ENCODE data around the gene USH2A.

USH2A gene

DNA sequence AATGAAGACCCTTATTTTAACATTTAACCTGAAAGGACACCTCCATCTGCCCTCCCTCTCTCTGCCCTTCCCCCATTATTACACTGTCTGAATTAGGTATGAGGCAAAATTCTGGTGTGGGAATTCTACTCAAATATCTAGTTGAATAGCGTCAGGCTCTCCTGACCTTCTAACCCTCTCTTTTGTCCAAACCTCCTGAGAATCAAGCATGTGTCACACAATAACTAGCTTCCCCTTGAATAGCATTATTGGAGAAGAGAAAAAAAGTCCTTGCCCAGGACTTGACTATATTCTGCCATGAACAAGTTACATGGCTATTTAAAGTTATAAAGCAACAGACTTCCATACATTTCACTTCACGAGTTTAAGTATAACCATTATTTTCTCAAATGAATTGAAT is 35.5 kb downstream of the USH2A start:
- ChIA-PET CTCF (no interaction called here), POLR2A (no interaction called here)
- Histone ChIP-seq H3K9me3 (ENCODE audit: control insufficient read depth, insufficient read depth, low read depth, low read length) (no peaks in the 10 kb centered on the region), H3K4me3 (ENCODE audit: low read depth, low read length) (no peak overlapping the region), H3K36me3 (ENCODE audit: control insufficient read depth in 2 of 2, insufficient read depth in 1 of 2, low read length in 2 of 2) (no peaks in the 10 kb centered on the region), H3K4me1 (ENCODE audit: control insufficient read depth, insufficient read depth, low read length) (no peaks in the 10 kb centered on the region), H3K27ac (ENCODE audit: extremely low read depth, low read depth, low read length) (no peak overlapping the region)
- TF ChIP-seq ZNF138 (tag by site-specific recombination; IDR thresholded peaks at IDR 0.05; ENCODE audit: borderline replicate concordance) = no peak
- TF ChIP-seq ZNF560 (tag by site-specific recombination; IDR thresholded peaks at IDR 0.05; ENCODE audit: borderline replicate concordance) = no peak
- no peak for TF ChIP-seq ZNF664 (tag by site-specific recombination; IDR thresholded peaks at IDR 0.05)

GRCh38 chr1:216379441-216379840 is 43.8 kb downstream of the USH2A start:
- Histone ChIP-seq H3K4me1 (ENCODE audit: control insufficient read depth, insufficient read depth, low read length) (no peaks in the 10 kb centered on the region), H3K9me3 (ENCODE audit: control insufficient read depth, insufficient read depth, low read depth, low read length) (no peaks in the 10 kb centered on the region), H3K4me3 (ENCODE audit: low read depth, low read length) (no peak overlapping the region), H3K27ac (ENCODE audit: extremely low read depth, low read depth, low read length) (no peak overlapping the region), H3K36me3 (ENCODE audit: control insufficient read depth in 2 of 2, insufficient read depth in 1 of 2, low read length in 2 of 2) (no peaks in the 10 kb centered on the region)
- ChIA-PET POLR2A (no interaction called here), CTCF (no interaction called here)
- TF ChIP-seq, protein P1, sequence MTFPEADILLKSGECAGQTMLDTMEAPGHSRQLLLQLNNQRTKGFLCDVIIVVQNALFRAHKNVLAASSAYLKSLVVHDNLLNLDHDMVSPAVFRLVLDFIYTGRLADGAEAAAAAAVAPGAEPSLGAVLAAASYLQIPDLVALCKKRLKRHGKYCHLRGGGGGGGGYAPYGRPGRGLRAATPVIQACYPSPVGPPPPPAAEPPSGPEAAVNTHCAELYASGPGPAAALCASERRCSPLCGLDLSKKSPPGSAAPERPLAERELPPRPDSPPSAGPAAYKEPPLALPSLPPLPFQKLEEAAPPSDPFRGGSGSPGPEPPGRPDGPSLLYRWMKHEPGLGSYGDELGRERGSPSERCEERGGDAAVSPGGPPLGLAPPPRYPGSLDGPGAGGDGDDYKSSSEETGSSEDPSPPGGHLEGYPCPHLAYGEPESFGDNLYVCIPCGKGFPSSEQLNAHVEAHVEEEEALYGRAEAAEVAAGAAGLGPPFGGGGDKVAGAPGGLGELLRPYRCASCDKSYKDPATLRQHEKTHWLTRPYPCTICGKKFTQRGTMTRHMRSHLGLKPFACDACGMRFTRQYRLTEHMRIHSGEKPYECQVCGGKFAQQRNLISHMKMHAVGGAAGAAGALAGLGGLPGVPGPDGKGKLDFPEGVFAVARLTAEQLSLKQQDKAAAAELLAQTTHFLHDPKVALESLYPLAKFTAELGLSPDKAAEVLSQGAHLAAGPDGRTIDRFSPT (tag by site-specific recombination; IDR thresholded peaks at IDR 0.05) = no peak
- TF ChIP-seq ZNF488 (tag by site-specific recombination; IDR thresholded peaks at IDR 0.05) = no peak
- TF ChIP-seq, protein P2, sequence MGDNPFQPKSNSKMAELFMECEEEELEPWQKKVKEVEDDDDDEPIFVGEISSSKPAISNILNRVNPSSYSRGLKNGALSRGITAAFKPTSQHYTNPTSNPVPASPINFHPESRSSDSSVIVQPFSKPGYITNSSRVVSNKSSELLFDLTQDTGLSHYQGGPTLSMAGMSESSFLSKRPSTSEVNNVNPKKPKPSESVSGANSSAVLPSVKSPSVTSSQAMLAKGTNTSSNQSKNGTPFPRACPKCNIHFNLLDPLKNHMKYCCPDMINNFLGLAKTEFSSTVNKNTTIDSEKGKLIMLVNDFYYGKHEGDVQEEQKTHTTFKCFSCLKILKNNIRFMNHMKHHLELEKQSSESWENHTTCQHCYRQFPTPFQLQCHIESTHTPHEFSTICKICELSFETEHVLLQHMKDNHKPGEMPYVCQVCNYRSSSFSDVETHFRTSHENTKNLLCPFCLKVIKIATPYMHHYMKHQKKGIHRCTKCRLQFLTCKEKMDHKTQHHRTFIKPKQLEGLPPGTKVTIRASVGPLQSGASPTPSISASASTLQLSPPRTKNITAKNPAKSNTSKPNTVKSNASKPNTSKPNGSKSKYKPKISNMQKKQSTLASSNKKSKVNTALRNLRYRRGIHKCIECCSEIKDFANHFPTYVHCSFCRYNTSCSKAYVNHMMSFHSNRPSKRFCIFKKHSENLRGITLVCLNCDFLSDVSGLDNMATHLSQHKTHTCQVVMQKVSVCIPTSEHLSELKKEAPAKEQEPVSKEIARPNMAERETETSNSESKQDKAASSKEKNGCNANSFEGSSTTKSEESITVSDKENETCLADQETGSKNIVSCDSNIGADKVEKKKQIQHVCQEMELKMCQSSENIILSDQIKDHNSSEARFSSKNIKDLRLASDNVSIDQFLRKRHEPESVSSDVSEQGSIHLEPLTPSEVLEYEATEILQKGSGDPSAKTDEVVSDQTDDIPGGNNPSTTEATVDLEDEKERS (tag by site-specific recombination; IDR thresholded peaks at IDR 0.05) = no peak
- no peak for TF ChIP-seq ZSCAN16 (tag by site-specific recombination; IDR thresholded peaks at IDR 0.05)
- TF ChIP-seq ZNF26 (tag by site-specific recombination; IDR thresholded peaks at IDR 0.05) = no peak
- TF ChIP-seq, protein P3, sequence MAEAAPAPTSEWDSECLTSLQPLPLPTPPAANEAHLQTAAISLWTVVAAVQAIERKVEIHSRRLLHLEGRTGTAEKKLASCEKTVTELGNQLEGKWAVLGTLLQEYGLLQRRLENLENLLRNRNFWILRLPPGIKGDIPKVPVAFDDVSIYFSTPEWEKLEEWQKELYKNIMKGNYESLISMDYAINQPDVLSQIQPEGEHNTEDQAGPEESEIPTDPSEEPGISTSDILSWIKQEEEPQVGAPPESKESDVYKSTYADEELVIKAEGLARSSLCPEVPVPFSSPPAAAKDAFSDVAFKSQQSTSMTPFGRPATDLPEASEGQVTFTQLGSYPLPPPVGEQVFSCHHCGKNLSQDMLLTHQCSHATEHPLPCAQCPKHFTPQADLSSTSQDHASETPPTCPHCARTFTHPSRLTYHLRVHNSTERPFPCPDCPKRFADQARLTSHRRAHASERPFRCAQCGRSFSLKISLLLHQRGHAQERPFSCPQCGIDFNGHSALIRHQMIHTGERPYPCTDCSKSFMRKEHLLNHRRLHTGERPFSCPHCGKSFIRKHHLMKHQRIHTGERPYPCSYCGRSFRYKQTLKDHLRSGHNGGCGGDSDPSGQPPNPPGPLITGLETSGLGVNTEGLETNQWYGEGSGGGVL (tag by site-specific recombination; IDR thresholded peaks at IDR 0.05) = no peak
- TF ChIP-seq ZNF292 (tag by site-specific recombination; IDR thresholded peaks at IDR 0.05; ENCODE audit: borderline replicate concordance, low read depth) = no peak
- TF ChIP-seq ZBTB7A (tag by site-specific recombination; IDR thresholded peaks at IDR 0.05; ENCODE audit: low read depth) = no peak
- TF ChIP-seq ATF2 (tag by site-specific recombination; IDR thresholded peaks at IDR 0.05; ENCODE audit: low read depth) = no peak
- TF ChIP-seq KLF8 (tag by site-specific recombination; IDR thresholded peaks at IDR 0.05) = no peak
- TF ChIP-seq ZNF596 (tag by site-specific recombination; IDR thresholded peaks at IDR 0.05) = no peak
- no peak for TF ChIP-seq ZNF510 (tag by site-specific recombination; IDR thresholded peaks at IDR 0.05; ENCODE audit: insufficient replicate concordance)
- TF ChIP-seq, protein P4, sequence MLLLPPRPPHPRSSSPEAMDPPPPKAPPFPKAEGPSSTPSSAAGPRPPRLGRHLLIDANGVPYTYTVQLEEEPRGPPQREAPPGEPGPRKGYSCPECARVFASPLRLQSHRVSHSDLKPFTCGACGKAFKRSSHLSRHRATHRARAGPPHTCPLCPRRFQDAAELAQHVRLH (tag by site-specific recombination; IDR thresholded peaks at IDR 0.05) = no peak
- no peak for TF ChIP-seq KLF17 (tag by site-specific recombination; IDR thresholded peaks at IDR 0.05)

All from HEK293 (cell line).